Peyer's patch (tissue), 4 donors: ENCODE measurements around the gene LIMCH1. TPM values are rescaled to one million over a fixed set of nuclear protein-coding genes. Genes with fewer than 3 reads are reported as not detected.
"Not testable (repeated sequence)": the region's sequence is repeated elsewhere in the genome, so short reads cannot be mapped to it uniquely, and the experiment has no call there.

ENCODE experiments used
- DNase-seq, 3 donors: peaks; one replicate each; pipeline ENCODE4 v3.0.0-alpha.2; 2017 to 2019
- H3K27ac ChIP-seq, 4 donors: fragments of 200-600 bp; sonication (generic); one replicate each; pipeline ENCODE4 v1.5.1; 2016 to 2019
- H3K27me3 ChIP-seq, 2 donors: fragments of 200-600 bp; sonication (generic); one replicate each; pipeline ENCODE4 v1.5.1; 2019
- H3K36me3 ChIP-seq, 3 donors: fragments of 200-600 bp; sonication (generic); one replicate each; pipeline ENCODE4 v1.5.1; 2016 to 2019
- H3K4me1 ChIP-seq, 4 donors: fragments of 200-600 bp; sonication (generic); one replicate each; pipeline ENCODE4 v1.5.1; 2016 to 2019
- H3K4me3 ChIP-seq, 4 donors: fragments of 200-600 bp; sonication (generic); 1 replicate in 3 of 4; 2 replicates in 1 of 4; pipeline ENCODE4 v1.5.1; 2016 to 2019; ENCODE audit warnings: mild to moderate bottlenecking in 1 of 4
- H3K9me3 ChIP-seq, 4 donors: fragments of 200-600 bp; sonication (generic); one replicate each; pipeline ENCODE4 v1.5.1; 2016 to 2019; ENCODE audit warnings: mild to moderate bottlenecking in 1 of 4
- POLR2A ChIP-seq, 2 donors: fragments of 450-650 bp; IDR thresholded peaks; one replicate each; pipeline ENCODE4 v1.5.1; 2017; ENCODE audit warnings: antibody characterized with exemption in 2 of 2, mild to moderate bottlenecking in 2 of 2, moderate library complexity in 2 of 2
- total RNA-seq, 4 donors: library from RNA; depleted of rRNA; stranded (reverse); fragments of >200 nt; gene quantifications; one replicate each; pipeline ENCODE4 v1.1.0, GENCODE V29; 2016
- TF ChIP-seq, protein P1 (sequence below), 6 experiments: fragments of 450-650 bp in 4 of 6; fragments of 200-600 bp in 2 of 6; sonication (generic) in 1 of 6; IDR thresholded peaks; one replicate each; pipeline ENCODE4 v1.5.1; 2017 to 2019; ENCODE audit warnings: antibody characterized with exemption in 6 of 6, mild to moderate bottlenecking in 3 of 6, moderate library complexity in 1 of 6

LIMCH1 gene
- total RNA-seq, 4 donors from 2014 or later, result 11.1 to 56.9 (median 20.4) TPM

DNA sequence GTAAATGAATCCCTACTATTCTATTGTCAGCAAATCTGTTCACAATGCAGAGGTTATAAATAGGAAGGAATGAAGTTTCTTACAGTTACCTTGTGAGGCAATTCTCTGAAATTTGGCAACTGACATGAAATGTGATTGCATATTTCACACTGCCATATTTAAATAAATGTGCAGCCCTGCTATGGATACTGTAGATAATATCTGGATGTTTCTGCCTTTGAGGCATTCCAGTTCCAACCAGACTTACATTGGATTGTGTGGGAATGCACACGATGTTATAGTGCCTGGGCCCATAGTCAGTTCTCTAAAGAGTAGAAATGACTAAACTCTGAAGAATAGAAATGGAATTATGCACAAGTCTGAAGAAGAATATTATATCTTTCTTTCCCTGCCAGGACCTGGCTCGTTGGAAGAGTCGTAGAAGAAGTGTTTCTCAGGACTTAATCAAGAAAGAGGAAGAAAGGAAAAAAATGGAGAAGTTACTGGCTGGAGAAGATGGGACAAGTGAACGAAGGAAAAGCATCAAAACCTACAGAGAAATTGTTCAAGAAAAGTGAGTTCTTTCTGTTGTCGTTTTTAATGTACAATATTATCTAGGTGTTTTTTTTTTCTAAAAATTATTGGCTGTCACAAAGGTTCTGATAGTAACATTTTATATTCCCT lies 107.9 kb downstream of the LIMCH1 start:
- peaks cover 0 to 5% (median 0%) of the 10 kb centered on the region in 3 donors for H3K36me3 ChIP-seq
- H3K9me3 ChIP-seq, result no peaks in the 10 kb centered on the region
- H3K27ac ChIP-seq, result no peak overlapping the region
- H3K4me3 ChIP-seq, result no peak overlapping the region
- DNase-seq, result no peak
- no peak for TF ChIP-seq POLR2A (IDR thresholded peaks at IDR 0.05)
- TF ChIP-seq, protein P1, sequence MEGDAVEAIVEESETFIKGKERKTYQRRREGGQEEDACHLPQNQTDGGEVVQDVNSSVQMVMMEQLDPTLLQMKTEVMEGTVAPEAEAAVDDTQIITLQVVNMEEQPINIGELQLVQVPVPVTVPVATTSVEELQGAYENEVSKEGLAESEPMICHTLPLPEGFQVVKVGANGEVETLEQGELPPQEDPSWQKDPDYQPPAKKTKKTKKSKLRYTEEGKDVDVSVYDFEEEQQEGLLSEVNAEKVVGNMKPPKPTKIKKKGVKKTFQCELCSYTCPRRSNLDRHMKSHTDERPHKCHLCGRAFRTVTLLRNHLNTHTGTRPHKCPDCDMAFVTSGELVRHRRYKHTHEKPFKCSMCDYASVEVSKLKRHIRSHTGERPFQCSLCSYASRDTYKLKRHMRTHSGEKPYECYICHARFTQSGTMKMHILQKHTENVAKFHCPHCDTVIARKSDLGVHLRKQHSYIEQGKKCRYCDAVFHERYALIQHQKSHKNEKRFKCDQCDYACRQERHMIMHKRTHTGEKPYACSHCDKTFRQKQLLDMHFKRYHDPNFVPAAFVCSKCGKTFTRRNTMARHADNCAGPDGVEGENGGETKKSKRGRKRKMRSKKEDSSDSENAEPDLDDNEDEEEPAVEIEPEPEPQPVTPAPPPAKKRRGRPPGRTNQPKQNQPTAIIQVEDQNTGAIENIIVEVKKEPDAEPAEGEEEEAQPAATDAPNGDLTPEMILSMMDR (IDR thresholded peaks at IDR 0.05), result no peak
- H3K4me1 ChIP-seq, result peaks cover 0 to 6% (median 0%) of the 10 kb centered on the region in 4 donors
- H3K27me3 ChIP-seq, result no peaks in the 10 kb centered on the region

DNA sequence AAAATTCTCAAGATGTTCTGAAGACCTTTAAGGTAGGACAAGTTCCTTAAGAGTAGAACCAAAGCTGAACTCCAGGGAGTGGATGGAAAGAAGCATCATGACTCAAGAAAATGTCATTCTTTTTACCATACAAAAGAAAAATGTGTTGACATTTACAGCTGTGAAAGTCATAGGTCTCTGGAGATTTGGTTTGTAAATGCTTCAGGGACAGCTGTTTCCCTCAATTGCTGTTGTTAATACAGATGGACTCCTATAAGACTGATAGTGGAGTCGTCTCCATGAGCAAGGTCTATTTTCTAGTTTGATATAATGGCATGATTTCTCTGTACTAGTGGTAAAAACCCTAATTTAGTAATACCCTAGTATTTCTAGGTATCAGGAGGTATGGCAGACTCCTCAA lies 108.9 kb downstream of the LIMCH1 start:
- H3K9me3 ChIP-seq, result no peaks in the 10 kb centered on the region
- no peak for DNase-seq
- peaks cover 0 to 5% (median 0%) of the 10 kb centered on the region in 3 donors for H3K36me3 ChIP-seq
- peaks cover 0 to 6% (median 0%) of the 10 kb centered on the region in 4 donors for H3K4me1 ChIP-seq
- H3K27me3 ChIP-seq, result no peaks in the 10 kb centered on the region
- no peak overlapping the region for H3K4me3 ChIP-seq
- no peak for TF ChIP-seq POLR2A (IDR thresholded peaks at IDR 0.05)
- TF ChIP-seq, protein P1 (IDR thresholded peaks at IDR 0.05), result no peak
- H3K27ac ChIP-seq, result no peak overlapping the region

DNA sequence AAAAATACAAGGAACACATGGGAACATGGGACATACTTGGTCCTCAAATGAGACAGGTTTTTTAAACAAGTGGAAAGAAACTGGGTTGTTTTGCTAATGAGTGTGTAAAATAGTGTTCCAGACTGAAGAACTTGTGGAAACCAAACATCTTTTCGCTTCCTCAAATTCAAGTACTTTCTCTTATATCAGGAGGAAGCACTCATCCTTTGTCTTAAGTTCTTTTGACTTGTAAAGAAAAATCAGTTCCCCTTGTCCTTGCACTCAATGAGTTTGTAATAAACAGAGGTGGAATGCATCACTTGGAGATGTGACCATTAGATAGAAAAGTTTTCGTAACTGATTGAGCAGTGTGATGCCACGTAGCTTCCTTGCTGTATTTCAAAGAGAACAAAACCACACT lies 109.4 kb downstream of the LIMCH1 start:
- TF ChIP-seq, protein P1 (IDR thresholded peaks at IDR 0.05), result no peak
- TF ChIP-seq POLR2A (IDR thresholded peaks at IDR 0.05), result no peak
- Histone ChIP-seq H3K36me3 (peaks cover 0 to 5% (median 0%) of the 10 kb centered on the region in 3 donors), H3K27me3 (no peaks in the 10 kb centered on the region), H3K9me3 (no peaks in the 10 kb centered on the region), H3K4me1 (peaks cover 0 to 6% (median 0%) of the 10 kb centered on the region in 4 donors), H3K27ac (no peak overlapping the region), H3K4me3 (no peak overlapping the region)
- no peak for DNase-seq

DNA sequence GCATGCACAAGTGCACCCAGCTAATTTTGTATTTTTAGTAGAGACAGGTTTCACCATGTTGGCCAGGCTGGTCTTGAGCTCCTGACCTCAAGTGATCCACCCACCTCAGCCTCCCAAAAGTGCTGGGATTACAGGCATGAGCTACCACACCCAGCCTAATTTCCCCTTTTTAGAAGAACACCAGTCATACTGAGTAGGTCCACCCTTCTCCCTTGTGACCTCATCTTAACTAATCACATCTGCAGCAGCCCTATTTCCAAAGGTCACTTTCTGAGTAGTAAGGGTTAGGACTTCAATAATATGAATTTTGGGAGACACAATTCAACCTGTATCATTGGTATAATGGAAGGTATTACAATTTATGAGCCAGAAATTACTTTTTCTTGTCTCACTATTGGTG lies 113.2 kb downstream of the LIMCH1 start:
- H3K36me3 ChIP-seq, H3K27me3 ChIP-seq, H3K4me3 ChIP-seq, DNase-seq, H3K27ac ChIP-seq, H3K9me3 ChIP-seq, H3K4me1 ChIP-seq: not testable (repeated sequence)

DNA sequence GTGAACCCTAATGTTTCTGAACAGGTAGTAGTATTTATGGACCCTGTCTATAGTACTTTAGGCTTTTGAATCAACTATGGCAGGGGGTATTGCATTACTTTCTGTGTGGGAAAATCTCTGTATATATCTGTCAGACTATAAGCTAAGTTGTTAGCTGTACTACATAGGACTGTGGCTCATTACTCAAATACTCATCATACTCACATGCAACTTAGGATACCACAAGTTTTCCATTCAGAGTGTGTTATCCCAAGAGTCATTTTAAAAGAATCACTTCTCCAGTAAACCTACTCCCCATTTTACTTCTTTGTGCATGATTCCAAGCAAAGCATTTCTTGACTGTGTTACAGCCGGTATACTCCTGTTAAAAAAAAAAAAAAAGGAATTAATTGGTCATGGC lies 115.0 kb downstream of the LIMCH1 start:
- no peak overlapping the region for H3K27ac ChIP-seq
- no peaks in the 10 kb centered on the region for H3K4me1 ChIP-seq
- no peaks in the 10 kb centered on the region for H3K36me3 ChIP-seq
- H3K9me3 ChIP-seq, result no peaks in the 10 kb centered on the region
- no peak overlapping the region for H3K4me3 ChIP-seq
- no peak for DNase-seq
- no peak for TF ChIP-seq POLR2A (IDR thresholded peaks at IDR 0.05)
- TF ChIP-seq, protein P1 (IDR thresholded peaks at IDR 0.05), result no peak
- no peaks in the 10 kb centered on the region for H3K27me3 ChIP-seq

DNA sequence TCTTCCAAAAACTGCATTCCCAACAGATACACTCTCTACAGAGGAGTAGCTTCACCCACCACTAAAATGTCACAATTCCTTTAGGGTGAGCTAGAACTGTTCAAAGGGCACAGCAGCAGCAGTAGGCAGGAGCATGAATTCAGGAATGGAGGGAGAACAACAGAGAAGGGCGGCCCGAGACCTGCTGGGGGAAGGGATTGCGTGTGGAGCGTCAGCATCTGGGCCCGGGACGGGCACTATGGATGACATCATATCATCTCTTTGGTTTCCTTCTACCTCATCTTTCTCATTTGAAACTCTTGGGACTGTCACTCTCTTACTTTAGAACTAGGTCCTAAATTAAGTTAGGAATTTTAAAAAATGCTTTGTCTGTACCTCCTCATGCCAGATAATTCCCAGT lies 115.6 kb downstream of the LIMCH1 start:
- no peak for DNase-seq
- no peaks in the 10 kb centered on the region for H3K36me3 ChIP-seq
- no peaks in the 10 kb centered on the region for H3K27me3 ChIP-seq
- TF ChIP-seq POLR2A (IDR thresholded peaks at IDR 0.05), result no peak
- TF ChIP-seq, protein P1 (IDR thresholded peaks at IDR 0.05), result no peak
- H3K9me3 ChIP-seq, result no peaks in the 10 kb centered on the region
- no peak overlapping the region for H3K27ac ChIP-seq
- H3K4me1 ChIP-seq, result no peaks in the 10 kb centered on the region
- no peak overlapping the region for H3K4me3 ChIP-seq
